ENCODE results near the gene NBPF20. TPM values are rescaled to one million over a fixed set of nuclear protein-coding genes. Genes with fewer than 3 reads are reported as not detected.
A peak's percentile ranks its signal among the peaks of the same experiment; 100 is the strongest.
"Not testable (repeated sequence)": the region's sequence is repeated elsewhere in the genome, so short reads cannot be mapped to it uniquely, and the experiment has no call there.

Gene NBPF20
- total and polyA plus RNA-seq, 2 donors (not counting 3 experiments of a cell fraction or from before 2014, with no cell fraction given) = 2.6 to 5.3 TPM

- H3K36me3 ChIP-seq (ENCODE audit: control insufficient read depth in 2 of 2, extremely low read depth in 1 of 2, insufficient read depth in 2 of 2, low read length in 2 of 2); CTCF ChIA-PET; H3K9me3 ChIP-seq (replicated peaks; ENCODE audit: control insufficient read depth, insufficient read depth, low read length); H3K4me2 ChIP-seq (ENCODE audit: insufficient read depth, low read length); H2AFZ ChIP-seq (ENCODE audit: low read depth, low read length); H3K79me2 ChIP-seq (ENCODE audit: control insufficient read depth, insufficient read depth, low read length); FAIRE-seq; H3K4me3 ChIP-seq (replicated peaks in 1 of 3; ENCODE audit: insufficient read depth in 1 of 3, low read depth in 1 of 3, low read length in 3 of 3); H3K27ac ChIP-seq (ENCODE audit: insufficient read depth, low read depth, low read length); H3K9ac ChIP-seq (replicated peaks; ENCODE audit: extremely low read depth, insufficient read depth, low read length); DNase-seq (ENCODE audit: low read depth, low spot score); intact Hi-C loops (cut with micrococcal nuclease); H3K27me3 ChIP-seq (ENCODE audit: control insufficient read depth in 2 of 2, insufficient read depth in 2 of 2, low read length in 2 of 2); H3K4me1 ChIP-seq (ENCODE audit: control insufficient read depth, extremely low read depth, insufficient read depth, low read length); H3K9me1 ChIP-seq (replicated peaks; ENCODE audit: control insufficient read depth, extremely low read depth, insufficient read depth, low read length); BruUV-seq (replicated peaks); POLR2A ChIA-PET; dilution Hi-C loops (cut with MboI; ENCODE audit: extremely low pct_ligation_motif_present, low sequenced_read_pairs); H4K20me1 ChIP-seq (replicated peaks; ENCODE audit: control insufficient read depth, extremely low read depth, insufficient read depth, low read length): not testable (repeated sequence)
Measured at GRCh38 chr1:145460684-145461083, 35.3 kb upstream of the NBPF20 start.

DNA sequence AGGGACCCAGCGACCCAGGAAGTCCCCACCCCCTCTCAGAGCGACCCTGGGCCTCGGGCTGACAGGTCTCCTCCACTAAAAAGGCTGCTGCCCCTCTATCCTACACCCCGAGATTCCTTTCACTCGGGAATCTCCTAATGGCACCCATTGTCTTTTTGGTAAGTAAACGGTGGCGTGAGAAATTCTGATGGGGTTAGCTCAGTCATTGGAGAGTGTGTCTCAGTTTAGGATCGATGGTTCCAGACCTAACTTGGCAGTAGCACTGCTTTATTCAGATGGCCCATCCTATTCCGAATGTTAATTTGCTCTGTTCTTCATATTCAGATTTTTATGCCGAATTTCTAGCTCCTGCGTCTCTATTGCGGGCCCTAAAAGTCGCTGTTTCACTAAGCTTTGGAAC lies 34.6 kb upstream of the NBPF20 start:
- H3K9me3 ChIP-seq (replicated peaks; ENCODE audit: control insufficient read depth, insufficient read depth, low read length); H3K4me1 ChIP-seq (ENCODE audit: control insufficient read depth, extremely low read depth, insufficient read depth, low read length); dilution Hi-C loops (cut with MboI; ENCODE audit: extremely low pct_ligation_motif_present, low sequenced_read_pairs); H3K79me2 ChIP-seq (ENCODE audit: control insufficient read depth, insufficient read depth, low read length); CTCF ChIA-PET; POLR2A ChIA-PET; H3K4me2 ChIP-seq (ENCODE audit: insufficient read depth, low read length); H3K9ac ChIP-seq (replicated peaks; ENCODE audit: extremely low read depth, insufficient read depth, low read length); H3K4me3 ChIP-seq (replicated peaks in 1 of 3; ENCODE audit: insufficient read depth in 1 of 3, low read depth in 1 of 3, low read length in 3 of 3); H2AFZ ChIP-seq (ENCODE audit: low read depth, low read length); H3K27ac ChIP-seq (ENCODE audit: insufficient read depth, low read depth, low read length); DNase-seq (ENCODE audit: low read depth, low spot score); intact Hi-C loops (cut with micrococcal nuclease); H4K20me1 ChIP-seq (replicated peaks; ENCODE audit: control insufficient read depth, extremely low read depth, insufficient read depth, low read length); H3K9me1 ChIP-seq (replicated peaks; ENCODE audit: control insufficient read depth, extremely low read depth, insufficient read depth, low read length); H3K27me3 ChIP-seq (ENCODE audit: control insufficient read depth in 2 of 2, insufficient read depth in 2 of 2, low read length in 2 of 2); BruUV-seq (replicated peaks); FAIRE-seq; H3K36me3 ChIP-seq (ENCODE audit: control insufficient read depth in 2 of 2, extremely low read depth in 1 of 2, insufficient read depth in 2 of 2, low read length in 2 of 2): not testable (repeated sequence)

- dilution Hi-C loops (cut with MboI; ENCODE audit: extremely low pct_ligation_motif_present, low sequenced_read_pairs); H4K20me1 ChIP-seq (replicated peaks; ENCODE audit: control insufficient read depth, extremely low read depth, insufficient read depth, low read length); H3K4me2 ChIP-seq (ENCODE audit: insufficient read depth, low read length); DNase-seq (ENCODE audit: low read depth, low spot score); intact Hi-C loops (cut with micrococcal nuclease); H3K9ac ChIP-seq (replicated peaks; ENCODE audit: extremely low read depth, insufficient read depth, low read length); H2AFZ ChIP-seq (ENCODE audit: low read depth, low read length); H3K4me1 ChIP-seq (ENCODE audit: control insufficient read depth, extremely low read depth, insufficient read depth, low read length); H3K27ac ChIP-seq (ENCODE audit: insufficient read depth, low read depth, low read length); H3K9me1 ChIP-seq (replicated peaks; ENCODE audit: control insufficient read depth, extremely low read depth, insufficient read depth, low read length); H3K36me3 ChIP-seq (ENCODE audit: control insufficient read depth in 2 of 2, extremely low read depth in 1 of 2, insufficient read depth in 2 of 2, low read length in 2 of 2); CTCF ChIA-PET; H3K27me3 ChIP-seq (ENCODE audit: control insufficient read depth in 2 of 2, insufficient read depth in 2 of 2, low read length in 2 of 2); FAIRE-seq; POLR2A ChIA-PET; H3K4me3 ChIP-seq (replicated peaks in 1 of 3; ENCODE audit: insufficient read depth in 1 of 3, low read depth in 1 of 3, low read length in 3 of 3); H3K79me2 ChIP-seq (ENCODE audit: control insufficient read depth, insufficient read depth, low read length); H3K9me3 ChIP-seq (replicated peaks; ENCODE audit: control insufficient read depth, insufficient read depth, low read length): not testable (repeated sequence)
- BruUV-seq (replicated peaks) = TSS peak; percentile 91
Measured at GRCh38 chr1:145459591-145459990, 34.2 kb upstream of the NBPF20 start.

DNA sequence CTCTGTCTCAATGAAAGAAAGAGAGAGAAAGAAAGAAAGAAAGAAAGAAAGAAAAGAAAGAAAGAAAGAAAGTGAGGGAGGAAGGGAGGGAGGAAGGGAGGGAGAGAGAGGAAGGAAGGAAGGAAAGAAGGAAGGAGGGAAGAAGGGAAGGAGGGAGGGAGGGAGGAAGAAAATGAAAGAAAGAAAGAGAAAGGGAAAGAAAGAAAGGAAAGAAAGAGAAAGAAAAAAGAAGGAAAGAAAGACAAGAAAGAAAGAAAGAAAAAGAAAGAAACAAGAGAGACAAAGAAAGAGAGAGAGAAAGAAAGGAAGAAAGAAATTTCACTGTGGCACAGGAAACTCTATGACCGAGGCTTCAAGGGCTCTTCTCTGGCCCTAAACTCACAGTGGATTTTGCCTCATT lies 33.7 kb upstream of the NBPF20 start:
- H3K9ac ChIP-seq (replicated peaks; ENCODE audit: extremely low read depth, insufficient read depth, low read length); H3K79me2 ChIP-seq (ENCODE audit: control insufficient read depth, insufficient read depth, low read length); H4K20me1 ChIP-seq (replicated peaks; ENCODE audit: control insufficient read depth, extremely low read depth, insufficient read depth, low read length); H3K27me3 ChIP-seq (ENCODE audit: control insufficient read depth in 2 of 2, insufficient read depth in 2 of 2, low read length in 2 of 2); FAIRE-seq; BruUV-seq (replicated peaks); H3K27ac ChIP-seq (ENCODE audit: insufficient read depth, low read depth, low read length); H3K4me1 ChIP-seq (ENCODE audit: control insufficient read depth, extremely low read depth, insufficient read depth, low read length); POLR2A ChIA-PET; H3K4me3 ChIP-seq (replicated peaks in 1 of 3; ENCODE audit: insufficient read depth in 1 of 3, low read depth in 1 of 3, low read length in 3 of 3); CTCF ChIA-PET; H2AFZ ChIP-seq (ENCODE audit: low read depth, low read length); H3K9me3 ChIP-seq (replicated peaks; ENCODE audit: control insufficient read depth, insufficient read depth, low read length); H3K36me3 ChIP-seq (ENCODE audit: control insufficient read depth in 2 of 2, extremely low read depth in 1 of 2, insufficient read depth in 2 of 2, low read length in 2 of 2); dilution Hi-C loops (cut with MboI; ENCODE audit: extremely low pct_ligation_motif_present, low sequenced_read_pairs); intact Hi-C loops (cut with micrococcal nuclease); H3K4me2 ChIP-seq (ENCODE audit: insufficient read depth, low read length); H3K9me1 ChIP-seq (replicated peaks; ENCODE audit: control insufficient read depth, extremely low read depth, insufficient read depth, low read length); DNase-seq (ENCODE audit: low read depth, low spot score): not testable (repeated sequence)
